HUES48 (cell line): Measurements from ENCODE around the gene CENPV.

Source experiments
- H3K27ac ChIP-seq: one replicate; pipeline ENCODE4 v1.7.0; 2013; ENCODE audit warnings: low read depth, low read length, inconsistent platforms
- H3K27me3 ChIP-seq: 2 replicates; pipeline ENCODE4 v1.6.1; 2013; ENCODE audit warnings: mild to moderate bottlenecking, low read length; ENCODE audit not compliant: control insufficient read depth, insufficient read depth
- H3K36me3 ChIP-seq: 2 replicates; pipeline ENCODE4 v1.6.1; 2013; ENCODE audit warnings: low read length; ENCODE audit not compliant: control insufficient read depth, insufficient read depth
- H3K4me1 ChIP-seq: 2 replicates; pipeline ENCODE4 v1.6.1; 2013; ENCODE audit warnings: mild to moderate bottlenecking, low read length; ENCODE audit not compliant: control insufficient read depth, insufficient read depth
- H3K4me3 ChIP-seq: 2 replicates; pipeline ENCODE4 v1.5.1; 2013; ENCODE audit warnings: mild to moderate bottlenecking, low read depth, low read length
- H3K9ac ChIP-seq: 2 replicates; pipeline ENCODE4 v1.6.1; 2013; ENCODE audit warnings: mild to moderate bottlenecking, low read depth, low read length, moderate library complexity
- H3K9me3 ChIP-seq: 2 replicates; pipeline ENCODE4 v1.6.1; 2013; ENCODE audit warnings: low read length; ENCODE audit not compliant: control insufficient read depth, insufficient read depth

CENPV gene

DNA sequence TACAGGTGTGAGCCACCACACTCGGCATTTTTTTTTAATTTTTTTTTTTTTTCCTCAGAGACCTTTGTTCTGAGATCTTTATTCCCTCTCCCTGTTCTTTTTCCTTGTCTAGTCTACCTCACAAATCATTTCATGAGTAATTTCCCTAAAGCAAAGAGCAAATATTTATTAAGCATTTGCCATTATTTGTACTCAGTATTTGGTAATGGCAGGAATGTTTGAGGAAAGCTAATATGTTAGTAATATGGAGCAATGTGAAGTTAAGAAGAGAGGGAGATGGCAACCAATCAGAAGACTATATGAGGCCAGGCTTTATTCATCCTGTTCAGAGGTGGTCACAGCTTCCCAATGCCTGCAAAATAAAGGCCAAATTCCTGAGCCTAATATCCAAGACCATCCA is 13.3 kb downstream of the CENPV start:
- Histone ChIP-seq H3K4me3 (no peak overlapping the region), H3K4me1 (no peaks in the 10 kb centered on the region), H3K9me3 (no peaks in the 10 kb centered on the region), H3K27ac (no peak overlapping the region), H3K36me3 (peaks cover 24% of the 10 kb centered on the region), H3K27me3 (no peaks in the 10 kb centered on the region), H3K9ac (no peak overlapping the region)

DNA sequence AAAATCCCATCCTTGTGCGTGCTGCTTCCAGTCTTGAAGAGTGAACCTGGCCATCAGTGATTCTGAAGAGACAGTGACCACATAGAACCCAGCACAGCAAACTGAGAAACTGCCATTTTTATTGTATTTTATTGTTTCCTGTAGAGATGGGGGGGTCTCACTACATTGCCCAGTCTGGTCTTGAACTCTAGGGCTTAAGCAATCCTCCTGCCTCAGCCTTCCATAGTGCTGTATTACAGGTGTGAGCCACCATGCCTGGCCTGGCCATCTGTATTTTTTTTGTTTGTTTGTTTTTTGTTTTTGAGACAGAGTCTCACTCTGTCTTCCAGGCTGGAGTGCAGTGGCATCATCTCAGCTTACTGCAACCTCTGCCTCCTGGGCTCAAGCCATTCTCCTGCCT is 13.9 kb downstream of the CENPV start:
- H3K9ac ChIP-seq = no peak overlapping the region
- no peaks in the 10 kb centered on the region for H3K4me1 ChIP-seq
- H3K9me3 ChIP-seq = no peaks in the 10 kb centered on the region
- H3K4me3 ChIP-seq = no peak overlapping the region
- no peak overlapping the region for H3K27ac ChIP-seq
- H3K36me3 ChIP-seq = peaks cover 22% of the 10 kb centered on the region
- no peaks in the 10 kb centered on the region for H3K27me3 ChIP-seq

DNA sequence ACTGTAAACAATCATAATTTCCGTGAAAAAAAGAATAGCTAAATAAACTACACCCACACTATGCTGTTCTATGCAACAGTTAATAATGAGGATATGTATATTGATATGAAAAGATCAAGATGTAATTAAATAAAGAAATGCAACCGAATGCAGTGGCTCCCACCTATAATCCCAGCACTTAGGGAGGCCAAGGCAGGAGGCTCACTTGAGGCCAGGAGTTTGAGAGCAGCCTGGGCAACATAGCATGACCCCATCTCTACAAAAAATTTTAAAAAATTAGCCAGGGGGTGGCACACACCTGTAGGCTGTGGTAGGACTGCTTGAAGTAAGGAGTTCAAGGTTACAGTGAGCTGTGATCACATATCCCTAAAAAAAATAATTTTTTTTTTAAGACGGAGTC is 14.9 kb downstream of the CENPV start:
- no peaks in the 10 kb centered on the region for H3K27me3 ChIP-seq
- H3K36me3 ChIP-seq = peaks cover 13% of the 10 kb centered on the region
- no peaks in the 10 kb centered on the region for H3K4me1 ChIP-seq
- no peak overlapping the region for H3K9ac ChIP-seq
- no peak overlapping the region for H3K4me3 ChIP-seq
- H3K27ac ChIP-seq = no peak overlapping the region
- no peaks in the 10 kb centered on the region for H3K9me3 ChIP-seq

DNA sequence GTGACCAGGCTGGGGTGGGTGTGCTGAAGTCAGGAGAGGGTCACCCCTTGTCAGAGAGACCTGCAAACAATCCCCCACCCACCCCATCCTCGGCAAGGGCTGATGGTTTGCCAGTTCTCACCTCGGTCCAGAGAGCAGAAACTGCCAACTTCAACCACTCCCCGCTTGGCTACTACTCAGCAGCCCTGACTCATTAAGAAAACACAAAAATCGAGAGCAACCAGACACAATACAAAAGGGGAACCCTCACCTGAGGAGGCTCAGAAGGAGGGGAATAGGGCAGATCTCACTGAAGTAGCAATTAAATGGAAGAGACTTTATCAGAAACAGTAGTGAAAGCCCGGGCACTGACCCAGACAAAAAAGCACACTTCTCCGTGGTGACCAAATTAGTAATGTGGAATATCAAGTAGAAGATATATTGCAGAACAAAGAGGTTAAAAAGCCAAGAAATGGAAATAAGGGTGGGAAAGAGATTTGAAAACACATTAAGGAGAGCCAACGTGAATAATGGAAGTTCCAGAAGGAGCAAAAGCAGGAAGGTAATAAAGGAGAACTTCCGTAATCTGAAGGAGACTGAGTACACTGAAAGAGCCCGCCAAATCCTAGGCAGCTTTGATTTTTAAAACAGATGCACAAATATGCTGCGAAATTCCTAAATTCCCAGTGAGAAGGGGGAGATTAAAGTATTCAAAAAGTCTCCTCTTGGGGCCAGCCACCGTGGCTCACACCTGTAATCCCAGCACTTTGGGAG is 23.6 kb downstream of the CENPV start:
- no peaks in the 10 kb centered on the region for H3K9me3 ChIP-seq
- no peaks in the 10 kb centered on the region for H3K27me3 ChIP-seq
- no peak overlapping the region for H3K4me3 ChIP-seq
- H3K9ac ChIP-seq = no peak overlapping the region
- H3K27ac ChIP-seq = no peak overlapping the region
- no peaks in the 10 kb centered on the region for H3K4me1 ChIP-seq
- H3K36me3 ChIP-seq = peaks cover 18% of the 10 kb centered on the region

DNA sequence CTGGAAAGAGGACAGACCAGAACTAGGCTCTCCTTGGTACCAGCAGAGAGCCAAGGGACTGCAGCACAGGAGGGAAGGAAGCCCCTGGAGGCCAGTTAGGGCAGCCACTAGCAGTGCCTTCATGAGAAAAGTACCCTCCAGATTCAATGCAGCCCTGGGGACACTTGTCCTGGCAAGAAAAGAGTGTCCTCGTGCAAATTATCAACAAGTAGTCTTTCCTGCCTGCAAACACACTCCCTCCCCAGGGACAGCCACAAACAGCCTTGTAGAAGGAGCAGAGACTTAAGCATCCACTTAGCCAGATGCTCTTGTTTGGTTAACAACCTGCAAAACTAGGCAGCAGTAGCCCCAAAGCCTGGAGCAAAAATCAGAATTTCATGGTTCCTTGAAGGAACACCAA is 24.3 kb downstream of the CENPV start:
- Histone ChIP-seq H3K9ac (no peak overlapping the region), H3K4me1 (no peaks in the 10 kb centered on the region), H3K27me3 (no peaks in the 10 kb centered on the region), H3K27ac (no peak overlapping the region), H3K4me3 (no peak overlapping the region), H3K9me3 (no peaks in the 10 kb centered on the region), H3K36me3 (peaks cover 18% of the 10 kb centered on the region)

GRCh38 chr17:16327018-16327417 is 26.3 kb downstream of the CENPV start:
- Histone ChIP-seq H3K9ac (no peak overlapping the region), H3K4me3 (no peak overlapping the region), H3K27ac (no peak overlapping the region), H3K27me3 (no peaks in the 10 kb centered on the region), H3K9me3 (no peaks in the 10 kb centered on the region), H3K36me3 (peaks cover 18% of the 10 kb centered on the region), H3K4me1 (no peaks in the 10 kb centered on the region)

DNA sequence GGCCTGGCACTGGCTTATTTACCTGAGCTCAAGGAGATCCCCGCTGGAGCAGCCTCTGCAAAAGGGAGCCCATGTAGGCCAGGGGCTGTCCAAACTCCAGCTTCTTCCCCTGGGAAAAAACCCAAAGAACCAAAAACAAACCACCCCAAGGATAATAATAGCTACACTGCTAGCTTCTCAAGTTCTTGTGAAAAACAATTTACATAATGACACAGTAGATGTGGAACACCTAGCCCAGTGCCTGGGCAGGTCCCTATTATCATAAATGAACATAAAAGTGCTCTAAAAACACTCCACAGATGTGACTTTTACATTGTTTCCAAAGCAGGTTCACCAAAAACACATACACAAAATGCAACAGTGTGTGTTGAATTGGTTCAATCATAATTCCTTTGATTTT is 27.3 kb downstream of the CENPV start:
- Histone ChIP-seq H3K4me3 (no peak overlapping the region), H3K9me3 (no peaks in the 10 kb centered on the region), H3K36me3 (peaks cover 18% of the 10 kb centered on the region), H3K4me1 (no peaks in the 10 kb centered on the region), H3K9ac (no peak overlapping the region), H3K27ac (no peak overlapping the region), H3K27me3 (no peaks in the 10 kb centered on the region)

- Histone ChIP-seq H3K36me3 (peaks cover 18% of the 10 kb centered on the region), H3K9me3 (no peaks in the 10 kb centered on the region), H3K9ac (no peak overlapping the region), H3K27ac (no peak overlapping the region), H3K27me3 (no peaks in the 10 kb centered on the region), H3K4me3 (no peak overlapping the region), H3K4me1 (peaks cover 4% of the 10 kb centered on the region; the same call in 1 of the 2 replicates)
Observed at GRCh38 chr17:16322636-16323035, 30.6 kb downstream of the CENPV start.

GRCh38 chr17:16319969-16320368 is 33.3 kb downstream of the CENPV start:
- H3K4me1 ChIP-seq = peaks cover 4% of the 10 kb centered on the region; the same call in 1 of the 2 replicates
- no peak overlapping the region for H3K9ac ChIP-seq
- no peaks in the 10 kb centered on the region for H3K27me3 ChIP-seq
- no peaks in the 10 kb centered on the region for H3K9me3 ChIP-seq
- H3K4me3 ChIP-seq = no peak overlapping the region
- peaks cover 1% of the 10 kb centered on the region; the same call in 1 of the 2 replicates for H3K36me3 ChIP-seq
- no peak overlapping the region for H3K27ac ChIP-seq

DNA sequence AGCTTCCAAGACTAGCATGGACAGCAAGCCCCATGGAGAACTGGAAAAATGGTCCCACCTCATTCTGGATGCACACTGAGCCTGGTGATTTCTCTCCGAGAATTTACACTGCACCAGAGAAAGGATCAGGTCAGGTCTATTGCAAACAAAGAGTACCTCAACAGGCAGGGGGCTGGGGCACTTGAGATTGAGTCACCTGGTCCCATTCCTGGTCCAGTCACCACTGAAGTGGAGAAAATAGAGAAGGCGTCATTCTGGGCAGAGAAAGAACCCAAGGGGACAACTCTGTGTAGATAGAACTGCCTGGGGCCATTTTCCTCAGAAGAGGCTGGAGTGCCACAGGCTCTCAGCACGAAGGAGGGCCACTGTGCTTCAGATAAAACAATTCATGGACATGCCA is 38.4 kb downstream of the CENPV start:
- Histone ChIP-seq H3K4me1 (peaks cover 3% of the 10 kb centered on the region; the same call in 1 of the 2 replicates), H3K36me3 (peaks cover 10% of the 10 kb centered on the region), H3K27ac (no peak overlapping the region), H3K27me3 (no peaks in the 10 kb centered on the region), H3K4me3 (no peak overlapping the region), H3K9ac (no peak overlapping the region), H3K9me3 (0 out of 2 replicates have a peak, but pooled peaks cover 4% of the 10 kb centered on the region)

GRCh38 chr17:16314189-16314588 is 39.1 kb downstream of the CENPV start:
- H3K4me3 ChIP-seq = no peak overlapping the region
- H3K27ac ChIP-seq = no peak overlapping the region
- no peak overlapping the region for H3K9ac ChIP-seq
- H3K9me3 ChIP-seq = 0 out of 2 replicates have a peak, but pooled peaks cover 4% of the 10 kb centered on the region
- H3K4me1 ChIP-seq = no peaks in the 10 kb centered on the region
- no peaks in the 10 kb centered on the region for H3K27me3 ChIP-seq
- peaks cover 10% of the 10 kb centered on the region for H3K36me3 ChIP-seq
